NCI-H146 (cell line): Measurements from ENCODE around the gene PCID2.

Experiments
- DNase-seq: peaks from one replicate; lab custom pipeline; 2025; lab: John Stamatoyannopoulos, UW

Gene PCID2

GRCh38 chr13:113148940-113149503 is 59.4 kb downstream of the PCID2 start:
- DNase-seq: no peak

DNA sequence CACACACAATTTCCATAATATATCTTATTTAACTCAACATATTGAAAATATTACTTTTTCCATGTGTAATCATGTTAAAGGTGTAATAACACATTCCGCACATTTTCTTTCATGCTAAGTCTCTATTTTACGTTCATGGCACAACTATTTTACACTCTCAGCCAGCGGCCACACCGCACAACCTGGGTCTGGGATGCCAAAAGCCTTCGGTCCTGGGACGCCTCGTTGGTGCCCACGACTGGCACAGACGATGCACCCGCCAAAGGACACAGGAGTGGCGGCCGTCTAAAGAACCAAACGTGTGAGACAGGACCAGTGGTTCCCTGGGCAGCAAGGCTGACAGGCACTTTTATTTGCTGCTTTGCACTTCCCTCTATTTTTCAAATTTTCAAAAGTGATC is 60.1 kb downstream of the PCID2 start:
- DNase-seq: no peak

GRCh38 chr13:113147206-113147605 is 61.3 kb downstream of the PCID2 start:
- no peak for DNase-seq

- DNase-seq: no peak
Measured at GRCh38 chr13:113146750-113147149, 61.7 kb downstream of the PCID2 start.

- no peak for DNase-seq
Measured at GRCh38 chr13:113145911-113146598, 62.4 kb downstream of the PCID2 start.

DNA sequence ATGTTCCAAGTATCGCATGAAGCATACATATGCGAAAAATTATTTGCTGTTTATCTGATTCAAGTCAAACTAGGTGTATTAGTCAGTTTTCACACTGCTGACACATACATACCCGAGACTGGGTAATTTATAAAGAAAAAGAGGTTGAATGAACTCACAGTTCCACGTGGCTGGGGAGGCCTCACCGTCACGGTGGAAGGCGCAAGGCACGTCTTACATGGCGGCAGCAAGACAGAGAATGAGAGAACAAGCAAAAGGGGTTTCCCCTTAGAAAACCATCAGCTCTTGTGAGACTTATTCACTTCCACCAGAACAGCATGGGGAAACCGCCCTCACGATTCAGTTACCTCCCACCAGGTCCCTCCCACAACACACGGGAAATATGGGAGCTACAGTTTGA is 63.0 kb downstream of the PCID2 start:
- no peak for DNase-seq

DNA sequence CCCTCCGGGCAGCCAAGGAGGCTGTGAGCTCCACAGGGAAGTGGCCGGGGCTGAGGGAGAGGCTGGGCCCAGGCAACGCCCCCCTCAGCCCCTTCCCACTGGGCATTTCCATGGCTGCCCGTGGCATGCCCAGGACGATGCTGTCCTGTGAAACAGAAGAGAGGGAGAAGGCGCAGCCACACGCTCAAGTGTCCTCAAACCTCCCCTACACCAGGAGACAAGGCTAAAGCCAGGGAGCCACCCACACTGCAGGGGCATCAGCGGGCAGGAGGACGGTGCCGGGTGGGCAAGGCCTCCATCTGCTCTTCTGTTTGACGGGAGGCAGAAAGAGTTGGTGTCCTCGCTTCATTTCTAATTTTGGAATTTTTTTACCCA is 64.2 kb downstream of the PCID2 start:
- no peak for DNase-seq

- DNase-seq: no peak
Measured at GRCh38 chr13:113143466-113144254, 64.8 kb downstream of the PCID2 start.

DNA sequence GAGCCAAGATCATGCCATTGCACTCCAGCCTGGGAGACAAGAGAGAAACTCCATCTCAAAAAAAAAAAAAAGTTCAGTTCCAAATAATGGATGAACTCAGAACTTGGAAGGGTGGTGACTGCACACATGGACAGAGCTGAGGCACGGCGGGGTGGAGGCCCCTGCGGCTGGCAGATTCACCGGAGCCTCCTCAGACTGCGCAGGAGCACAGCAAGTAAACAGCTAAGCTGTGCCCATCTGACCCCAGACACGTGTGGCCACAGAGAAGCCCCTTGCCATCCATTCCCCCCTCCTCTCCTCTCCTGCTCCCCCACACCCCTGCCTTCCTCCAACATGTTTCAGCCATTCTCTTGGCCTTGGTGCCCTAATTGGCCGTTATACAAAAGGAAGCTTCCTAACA is 65.6 kb downstream of the PCID2 start:
- no peak for DNase-seq

- DNase-seq: no peak
Measured at GRCh38 chr13:113141601-113141970, 66.9 kb downstream of the PCID2 start.

- no peak for DNase-seq
Measured at GRCh38 chr13:113140677-113141600, 67.5 kb downstream of the PCID2 start.

GRCh38 chr13:113139577-113139976 is 68.9 kb downstream of the PCID2 start:
- DNase-seq: peak; percentile 27

GRCh38 chr13:113138792-113139551 is 69.5 kb downstream of the PCID2 start:
- peak; percentile 64 for DNase-seq

DNA sequence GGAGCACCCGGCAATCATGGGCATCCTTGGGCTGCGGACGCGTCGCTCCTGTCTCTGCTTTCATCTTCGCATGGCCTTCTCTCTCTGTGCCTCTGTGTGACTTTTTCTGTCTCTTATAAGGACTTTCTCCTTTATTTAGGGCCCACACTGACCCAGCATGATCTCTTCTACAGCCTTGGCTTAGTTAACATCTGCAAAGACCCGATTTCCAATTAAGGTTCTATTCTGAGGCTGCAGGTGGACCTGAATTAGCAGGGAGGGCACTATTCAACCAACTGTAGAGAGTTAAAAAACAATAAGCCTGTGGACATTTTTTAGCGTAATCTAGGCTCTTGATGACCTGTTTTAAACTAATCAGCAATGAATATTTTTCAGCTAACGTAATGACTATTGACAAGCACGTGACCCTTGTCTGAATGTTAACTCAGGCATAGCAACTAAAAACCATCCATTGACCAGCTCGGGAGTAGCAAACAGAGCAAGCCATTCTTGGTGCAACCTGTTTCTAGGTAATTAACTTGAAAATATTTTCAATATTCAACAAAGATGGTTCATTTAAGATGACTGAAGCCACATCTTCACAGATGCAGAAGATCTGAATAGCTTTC is 70.7 kb downstream of the PCID2 start:
- no peak for DNase-seq

DNA sequence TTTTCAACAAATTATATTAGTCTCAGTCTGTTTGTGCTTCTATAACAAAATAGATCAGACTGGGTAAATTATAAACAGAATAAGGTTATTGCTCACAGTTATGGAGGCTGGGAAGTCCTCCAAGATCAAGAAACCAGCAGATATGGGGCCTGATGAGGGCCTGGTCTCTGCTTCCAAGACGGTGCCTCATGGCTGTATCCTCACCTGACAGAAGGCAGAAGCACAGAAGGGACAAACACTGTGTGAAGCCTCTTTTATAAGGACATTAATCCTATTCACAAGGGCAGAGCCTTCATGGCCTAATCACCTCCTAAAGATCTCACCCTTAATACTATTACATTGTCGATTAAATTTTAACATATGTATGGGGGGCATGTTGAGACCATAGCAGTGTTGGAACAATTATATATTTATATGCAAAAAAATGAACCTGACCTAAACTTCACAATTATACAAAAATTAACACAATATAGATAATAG is 73.1 kb downstream of the PCID2 start:
- no peak for DNase-seq

DNA sequence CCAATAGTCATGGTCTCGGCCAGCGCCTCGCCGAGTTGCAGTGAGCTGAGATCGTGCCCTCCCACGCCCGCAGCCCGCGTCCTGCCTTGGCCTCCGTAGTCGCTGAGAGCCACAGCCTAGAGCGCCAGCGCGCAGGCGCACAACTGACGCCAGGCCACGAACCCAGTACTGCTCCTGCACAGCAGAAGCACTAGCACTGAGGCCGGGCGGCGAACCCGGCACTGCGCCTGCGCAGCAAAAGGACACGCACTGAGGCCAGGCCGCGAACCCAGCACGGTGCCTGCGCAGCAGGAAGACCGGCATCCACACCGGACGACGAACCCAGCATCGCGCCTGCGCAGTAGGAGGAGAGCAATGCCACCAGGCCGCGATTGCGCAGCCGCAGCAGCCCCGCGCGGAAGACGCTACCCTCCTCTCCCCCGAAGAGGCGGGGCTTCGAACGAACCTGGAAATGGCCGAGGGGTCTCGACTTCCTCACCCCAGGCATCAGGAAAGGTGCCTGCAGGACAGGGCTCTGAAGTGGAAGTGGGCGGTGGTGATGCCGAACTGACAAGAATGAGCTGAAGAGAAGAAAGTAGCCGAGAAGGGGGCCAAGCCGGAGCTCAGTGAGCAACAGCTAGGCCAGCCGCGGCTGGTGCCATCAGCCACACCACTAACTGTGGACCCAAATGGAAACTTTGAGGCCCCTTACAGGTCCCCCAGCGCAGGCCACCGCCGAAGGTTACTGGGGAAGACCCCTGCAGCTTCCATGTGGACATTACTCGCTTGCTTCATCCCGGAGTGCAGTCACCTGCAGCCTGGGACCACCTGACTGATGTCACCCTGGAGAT is 78.3 kb downstream of the PCID2 start:
- DNase-seq: no peak

- no peak for DNase-seq
Measured at GRCh38 chr13:113129480-113129879, 79.0 kb downstream of the PCID2 start.
